OCI-LY1 (cell line): ENCODE results near the gene C5orf24.

Source experiments
- EZH2 ChIP-seq: fragments of 200-600 bp; sonication (generic), shearing (Covaris generic); IDR thresholded peaks from 2 replicates; pipeline ENCODE4 v1.8.0; 2017; ENCODE audit warnings: borderline replicate concordance, mixed run types, mild to moderate bottlenecking, antibody characterized with exemption, low read length, moderate library complexity, mixed read lengths
- TF ChIP-seq, protein P1 (sequence below): fragments of 200-600 bp; sonication (generic), shearing (Covaris generic); IDR thresholded peaks from 2 replicates; pipeline ENCODE4 v1.5.1; 2017; ENCODE audit warnings: mild to moderate bottlenecking, antibody characterized with exemption, low read length, moderate library complexity, mixed read lengths

DNA sequence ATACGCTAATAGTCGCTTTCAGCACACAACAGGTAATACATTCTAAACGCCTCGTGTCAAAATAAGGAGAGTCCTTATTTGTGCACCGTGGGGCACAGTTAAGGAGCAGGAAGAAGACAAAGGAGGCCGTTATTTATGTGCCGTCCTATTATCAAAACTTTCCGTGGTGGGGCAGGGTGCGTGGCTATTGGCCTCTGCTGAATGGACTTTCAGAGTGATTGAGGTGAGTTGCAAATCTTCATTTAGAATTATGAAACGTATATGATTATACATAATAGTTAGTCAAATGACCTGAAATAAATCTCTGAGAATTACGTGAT lies 833 bp downstream of the C5orf24 start:
- TF ChIP-seq, protein P1, sequence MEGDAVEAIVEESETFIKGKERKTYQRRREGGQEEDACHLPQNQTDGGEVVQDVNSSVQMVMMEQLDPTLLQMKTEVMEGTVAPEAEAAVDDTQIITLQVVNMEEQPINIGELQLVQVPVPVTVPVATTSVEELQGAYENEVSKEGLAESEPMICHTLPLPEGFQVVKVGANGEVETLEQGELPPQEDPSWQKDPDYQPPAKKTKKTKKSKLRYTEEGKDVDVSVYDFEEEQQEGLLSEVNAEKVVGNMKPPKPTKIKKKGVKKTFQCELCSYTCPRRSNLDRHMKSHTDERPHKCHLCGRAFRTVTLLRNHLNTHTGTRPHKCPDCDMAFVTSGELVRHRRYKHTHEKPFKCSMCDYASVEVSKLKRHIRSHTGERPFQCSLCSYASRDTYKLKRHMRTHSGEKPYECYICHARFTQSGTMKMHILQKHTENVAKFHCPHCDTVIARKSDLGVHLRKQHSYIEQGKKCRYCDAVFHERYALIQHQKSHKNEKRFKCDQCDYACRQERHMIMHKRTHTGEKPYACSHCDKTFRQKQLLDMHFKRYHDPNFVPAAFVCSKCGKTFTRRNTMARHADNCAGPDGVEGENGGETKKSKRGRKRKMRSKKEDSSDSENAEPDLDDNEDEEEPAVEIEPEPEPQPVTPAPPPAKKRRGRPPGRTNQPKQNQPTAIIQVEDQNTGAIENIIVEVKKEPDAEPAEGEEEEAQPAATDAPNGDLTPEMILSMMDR: no peak
- TF ChIP-seq EZH2: no peak
